CD4-positive, alpha-beta T cell treated with Interleukin-15 for 4 hours (primary cell): ENCODE data around the gene GALM.
"Not testable (repeated sequence)": the region's sequence is repeated elsewhere in the genome, so short reads cannot be mapped to it uniquely, and the experiment has no call there.

Experiments
- DNase-seq: peaks from one replicate; pipeline ENCODE4 v3.0.0-alpha.2; 2020; ENCODE audit warnings: low spot score

GALM gene

GRCh38 chr2:38665854-38666555 is at the start of gene GALM:
Gene GALM (plus strand): TSS chr2:38666114. CDS start chr2:38666162, 48 bp downstream.
- DNase-seq, result peak; percentile 59

- DNase-seq, result no peak
Measured at GRCh38 chr2:38617301-38617700, 48.6 kb upstream of the GALM start.

DNA sequence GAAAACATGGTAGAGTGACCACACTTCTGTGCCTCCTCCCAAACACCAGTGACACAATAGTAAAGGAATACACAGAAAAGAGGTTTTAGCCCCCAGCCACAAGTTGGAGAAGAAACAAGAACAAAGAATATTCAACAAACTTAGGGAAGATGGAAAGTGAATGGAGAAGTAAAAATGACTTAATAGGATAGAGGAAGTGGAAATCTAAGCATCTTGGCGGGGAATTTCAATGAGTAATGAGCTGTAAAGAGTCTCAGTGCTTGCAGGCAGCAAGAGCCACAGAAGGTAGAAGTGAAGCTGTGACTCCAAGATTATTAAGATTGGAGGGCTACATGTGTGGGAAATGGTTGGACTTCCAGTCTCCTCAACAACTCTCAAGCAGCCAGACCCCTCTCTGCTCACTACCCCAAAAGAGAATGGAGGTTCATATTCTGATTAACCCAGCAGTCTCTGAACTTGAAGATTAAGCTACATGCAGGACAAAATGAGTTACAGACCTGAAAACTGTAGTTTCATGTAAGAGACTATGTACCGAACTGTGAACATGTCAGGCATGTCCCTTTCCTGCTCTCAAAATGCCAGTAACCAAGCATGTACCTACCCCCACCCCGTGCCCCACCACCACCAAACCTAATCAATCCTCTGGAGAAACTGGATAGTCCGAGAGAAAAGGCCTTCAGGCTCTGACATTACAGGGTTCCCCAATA is 46.3 kb upstream of the GALM start:
- DNase-seq, result no peak

DNA sequence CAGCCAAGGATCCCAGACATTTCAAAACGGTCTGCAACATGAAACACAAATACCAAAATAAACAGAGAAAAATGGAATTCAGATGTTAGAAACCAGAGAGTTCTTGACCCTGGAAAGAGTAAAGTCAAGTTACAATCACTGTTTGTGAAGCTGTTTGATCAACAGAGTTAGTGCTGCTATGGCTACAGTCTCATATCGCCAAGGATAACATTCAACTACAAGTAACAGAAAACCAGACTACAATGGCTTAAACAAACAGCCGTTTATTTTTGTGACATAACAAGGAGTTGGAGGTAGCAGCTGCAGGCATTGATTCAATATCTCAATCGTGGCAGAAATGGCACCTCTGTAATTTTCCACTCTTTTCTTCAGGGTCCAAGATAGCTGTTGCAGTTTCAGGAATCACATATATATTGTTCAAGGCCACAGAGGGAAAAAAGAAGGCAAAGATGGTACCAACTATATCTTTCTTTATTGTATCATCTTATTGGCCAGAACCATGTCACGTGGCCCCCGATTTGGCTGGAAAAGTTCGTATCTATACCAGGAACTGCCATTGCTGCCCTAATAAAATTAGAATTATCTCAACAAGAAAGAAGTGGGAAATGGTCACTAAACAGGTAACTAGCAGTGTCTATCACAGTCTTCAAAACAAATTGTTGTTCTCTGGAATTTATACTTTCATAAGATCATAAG is 45.5 kb upstream of the GALM start:
- no peak for DNase-seq

DNA sequence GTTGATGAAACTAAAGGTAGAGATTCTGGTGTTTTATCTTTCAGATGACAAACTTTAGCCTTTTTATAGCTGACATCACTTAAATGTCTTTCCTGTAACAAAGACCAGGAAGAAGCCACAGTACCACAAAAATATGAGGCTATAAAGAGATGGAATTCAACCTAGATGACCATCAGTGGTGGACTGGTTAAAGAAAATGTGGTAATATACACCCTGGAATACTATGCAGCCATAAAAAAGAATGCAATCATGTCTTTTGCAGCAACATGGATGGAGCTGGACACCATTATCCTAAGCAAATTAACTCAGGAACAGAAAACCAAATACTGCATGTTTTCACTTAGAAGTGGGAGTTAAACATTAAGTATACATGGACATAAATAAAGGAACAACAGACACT is 44.9 kb upstream of the GALM start:
- DNase-seq, result no peak

- DNase-seq, result no peak
Measured at GRCh38 chr2:38622210-38622609, 43.7 kb upstream of the GALM start.

- DNase-seq, result peak; percentile 54
Measured at GRCh38 chr2:38626326-38627035, 39.4 kb upstream of the GALM start.

GRCh38 chr2:38627391-38627790 is 38.5 kb upstream of the GALM start:
- DNase-seq, result no peak

GRCh38 chr2:38629684-38630083 is 36.2 kb upstream of the GALM start:
- no peak for DNase-seq

- DNase-seq, result no peak
Measured at GRCh38 chr2:38631976-38632375, 33.9 kb upstream of the GALM start.

- DNase-seq, result no peak
Measured at GRCh38 chr2:38632980-38633379, 32.9 kb upstream of the GALM start.

DNA sequence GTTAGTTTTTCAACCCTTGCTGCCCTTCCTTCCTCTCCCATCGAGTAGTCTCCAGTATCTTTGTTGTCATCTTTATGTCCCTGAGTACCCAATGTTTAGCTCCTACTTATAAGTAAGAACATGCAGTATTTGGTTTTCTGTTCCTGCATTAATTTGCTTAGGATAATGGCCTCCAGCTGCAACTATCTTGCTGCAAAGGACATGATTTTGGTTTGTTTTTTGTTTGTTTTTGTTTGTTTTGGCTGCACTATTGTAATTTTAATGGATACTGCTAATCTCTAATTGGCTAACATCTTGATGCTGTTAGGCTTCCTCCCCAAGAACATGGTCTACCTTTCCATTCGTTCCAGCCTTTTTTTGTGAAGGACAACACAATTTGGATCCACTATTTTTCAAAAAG is 32.0 kb upstream of the GALM start:
- DNase-seq, result no peak

DNA sequence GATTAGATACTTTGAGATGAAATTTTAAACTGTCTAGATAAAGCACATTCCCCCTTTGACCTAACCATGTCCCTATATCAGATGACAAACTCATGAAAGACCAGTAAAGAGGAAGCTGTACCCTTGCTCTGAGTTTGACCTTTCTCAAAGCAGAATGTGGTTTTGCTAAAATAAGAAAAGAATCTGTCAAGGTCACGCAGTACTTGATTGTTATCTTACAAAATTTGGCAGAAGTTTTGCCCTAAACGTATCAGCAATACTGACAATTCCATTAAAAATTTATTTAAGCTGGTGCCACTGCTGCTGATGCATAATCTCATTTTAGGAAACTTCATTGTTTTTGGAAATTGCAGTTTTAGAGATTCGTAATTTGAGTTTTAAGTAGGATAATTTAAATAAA is 31.2 kb upstream of the GALM start:
- DNase-seq, result no peak

- DNase-seq, result no peak
Measured at GRCh38 chr2:38635139-38635538, 30.8 kb upstream of the GALM start.

- DNase-seq, result no peak
Measured at GRCh38 chr2:38636069-38636468, 29.8 kb upstream of the GALM start.

DNA sequence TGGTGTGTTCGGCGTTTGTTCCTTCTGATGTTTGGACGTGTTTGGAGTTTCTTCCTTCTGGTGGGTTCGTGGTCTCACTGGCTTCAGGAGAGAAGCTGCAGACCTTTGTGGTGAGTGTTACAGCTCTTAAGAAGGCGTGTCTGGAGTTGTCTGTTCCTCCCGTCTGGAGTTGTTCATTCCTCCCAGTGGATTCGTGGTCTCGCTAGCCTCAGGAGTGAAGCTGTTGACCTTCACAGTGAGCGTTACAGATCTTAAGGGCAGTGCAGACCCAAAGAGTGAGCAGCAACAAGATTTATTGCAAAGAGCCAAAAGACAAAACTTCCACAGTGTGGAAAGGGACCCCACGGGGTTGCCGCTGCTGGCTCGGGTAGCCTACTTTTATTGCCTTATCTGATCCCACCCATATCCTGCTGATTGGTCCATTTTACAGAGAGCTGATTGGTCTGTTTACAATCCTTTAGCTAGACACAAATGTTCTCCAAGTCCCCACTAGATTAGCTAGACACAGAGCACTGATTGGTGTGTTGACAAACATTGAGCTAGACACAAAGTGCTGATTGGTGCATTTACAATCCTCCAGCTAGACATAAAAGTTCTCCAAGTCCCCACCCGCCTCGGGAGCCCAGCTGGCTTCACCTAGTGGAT is 23.4 kb upstream of the GALM start:
- not testable (repeated sequence) for DNase-seq

GRCh38 chr2:38643021-38643671 is 22.8 kb upstream of the GALM start:
- no peak for DNase-seq

DNA sequence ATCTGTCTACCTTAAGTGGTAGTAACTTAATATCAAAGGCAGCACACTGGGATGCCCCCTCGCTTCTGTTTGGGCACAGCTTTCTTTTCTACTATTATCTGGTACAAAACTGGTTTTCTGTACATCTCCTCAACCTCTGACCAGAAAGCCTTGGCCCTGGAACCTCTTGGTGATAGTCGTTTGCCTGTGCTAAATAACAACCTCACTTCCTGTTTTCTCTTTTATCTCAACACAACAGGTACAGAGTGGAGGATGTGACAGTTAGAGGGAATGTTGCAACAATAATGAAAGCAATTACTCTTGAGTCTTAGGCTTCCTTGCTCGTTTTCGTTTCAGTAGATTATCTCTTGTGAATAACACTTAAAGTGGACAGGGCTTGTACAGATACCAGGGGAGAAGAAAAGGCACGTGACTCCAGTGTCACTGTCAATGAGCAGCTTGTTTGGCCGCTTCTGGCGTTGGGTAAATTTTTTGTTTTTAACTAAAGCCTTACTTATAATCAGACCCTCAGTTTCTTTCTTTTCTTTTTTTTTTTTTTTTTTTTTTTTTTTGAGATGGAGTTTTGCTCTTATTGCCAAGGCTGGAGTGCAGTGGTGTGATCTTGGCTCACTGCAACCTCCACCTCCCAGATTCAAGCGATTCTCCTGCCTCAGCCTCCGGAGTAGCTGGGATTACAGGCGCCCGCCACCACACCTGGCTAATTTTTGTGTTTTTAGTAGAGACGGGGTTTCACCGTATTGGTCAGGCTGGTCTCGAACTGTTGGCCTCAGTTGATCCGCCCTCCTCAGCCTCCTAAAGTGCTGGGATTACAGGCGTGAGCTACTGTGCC is 22.0 kb upstream of the GALM start:
- DNase-seq, result peak; percentile 30

GRCh38 chr2:38648107-38648761 is 17.7 kb upstream of the GALM start:
- no peak for DNase-seq

DNA sequence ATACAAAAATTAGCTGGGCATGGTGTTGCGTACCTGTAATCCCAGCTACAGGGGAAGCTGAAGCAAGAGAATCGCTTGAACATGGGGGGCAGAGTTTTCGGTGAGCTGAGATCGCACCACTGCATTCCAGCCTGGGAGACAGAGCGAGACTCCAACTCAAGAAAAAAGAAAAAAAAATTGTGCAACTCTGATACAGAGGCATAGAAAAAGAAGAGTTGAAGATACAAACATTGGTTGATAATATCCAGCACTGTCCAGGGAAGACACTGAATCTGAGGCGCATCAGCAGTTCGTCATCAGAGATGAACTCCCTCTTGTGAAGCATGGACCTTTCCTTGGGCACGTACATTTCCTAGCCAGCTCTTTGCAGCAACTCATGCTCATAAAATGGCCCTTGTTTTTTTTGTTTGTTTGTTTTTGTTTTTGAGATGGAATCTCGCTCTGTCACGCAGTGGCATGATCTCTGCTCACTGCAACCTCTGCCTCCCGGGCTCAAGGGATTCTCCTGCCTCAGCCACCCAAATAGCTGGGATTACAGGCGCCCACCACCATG is 16.7 kb upstream of the GALM start:
- no peak for DNase-seq
